ENCODE data around the gene PRX. TPM values are rescaled to one million over a fixed set of nuclear protein-coding genes. Genes with fewer than 3 reads are reported as not detected.

Gene PRX
- polyA plus RNA-seq, 3 donors: 0.13 to 0.76 TPM; not detected in 1

GRCh38 chr19:40407714-40408597 lies 5.2 kb downstream of the PRX start:
- no peak overlapping the region for H3K9ac ChIP-seq (ENCODE audit: insufficient read depth, low read length, poor library complexity, severe bottlenecking)

More at GRCh38 chr19:40407714-40408597, 5.2 kb downstream of the PRX start:
- H2AFZ ChIP-seq (ENCODE audit: insufficient read depth, low read depth, low read length, poor library complexity, severe bottlenecking): peak overlapping the region; percentile 79
- no peaks in the 10 kb centered on the region for H3K27me3 ChIP-seq (ENCODE audit: control insufficient read depth in 2 of 2, insufficient read depth in 2 of 2, low read length in 2 of 2)
- Mint-ChIP-seq H3K9me3 (peaks cover 0 to 2% (median 0%) of the 10 kb centered on the region in 7 donors), H3K4me1 (peaks cover 27% of the 10 kb centered on the region), H3K27me3 (ENCODE audit: low read depth in 3 of 3) (peaks cover under 1 to 8% (median 5%) of the 10 kb centered on the region in 3 donors), H3K36me3 (no peaks in the 10 kb centered on the region), H3K27ac (peak overlapping the region in 1 of 7 donors; percentile 73), H3K4me3 (peak overlapping the region; percentile 9 to 78)
- H3K4me1 ChIP-seq (ENCODE audit: control insufficient read depth in 1 of 2, insufficient read depth in 2 of 2, low read length in 2 of 2): peaks cover 19 to 23% of the 10 kb centered on the region in 2 donors
- peak in 1 of 3 donors; percentile 25 for DNase-seq
- peak overlapping the region in 1 of 3 experiments; percentile 37 for H3K4me3 ChIP-seq (replicated peaks in 1 of 3; ENCODE audit: low read depth in 2 of 3, low read length in 3 of 3)
- intact Hi-C loops (cut with micrococcal nuclease): no loop called here
- TF ChIP-seq, protein P1, sequence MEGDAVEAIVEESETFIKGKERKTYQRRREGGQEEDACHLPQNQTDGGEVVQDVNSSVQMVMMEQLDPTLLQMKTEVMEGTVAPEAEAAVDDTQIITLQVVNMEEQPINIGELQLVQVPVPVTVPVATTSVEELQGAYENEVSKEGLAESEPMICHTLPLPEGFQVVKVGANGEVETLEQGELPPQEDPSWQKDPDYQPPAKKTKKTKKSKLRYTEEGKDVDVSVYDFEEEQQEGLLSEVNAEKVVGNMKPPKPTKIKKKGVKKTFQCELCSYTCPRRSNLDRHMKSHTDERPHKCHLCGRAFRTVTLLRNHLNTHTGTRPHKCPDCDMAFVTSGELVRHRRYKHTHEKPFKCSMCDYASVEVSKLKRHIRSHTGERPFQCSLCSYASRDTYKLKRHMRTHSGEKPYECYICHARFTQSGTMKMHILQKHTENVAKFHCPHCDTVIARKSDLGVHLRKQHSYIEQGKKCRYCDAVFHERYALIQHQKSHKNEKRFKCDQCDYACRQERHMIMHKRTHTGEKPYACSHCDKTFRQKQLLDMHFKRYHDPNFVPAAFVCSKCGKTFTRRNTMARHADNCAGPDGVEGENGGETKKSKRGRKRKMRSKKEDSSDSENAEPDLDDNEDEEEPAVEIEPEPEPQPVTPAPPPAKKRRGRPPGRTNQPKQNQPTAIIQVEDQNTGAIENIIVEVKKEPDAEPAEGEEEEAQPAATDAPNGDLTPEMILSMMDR (IDR thresholded peaks at IDR 0.05): no peak
- H3K9me3 ChIP-seq (replicated peaks in 1 of 2; ENCODE audit: control insufficient read depth in 1 of 2, insufficient read depth in 1 of 2, low read length in 2 of 2): no peaks in the 10 kb centered on the region
- no peaks in the 10 kb centered on the region for H3K36me3 ChIP-seq (replicated peaks in 1 of 2; ENCODE audit: control insufficient read depth in 1 of 2, insufficient read depth in 2 of 2, low read length in 2 of 2)
- WGBS (ENCODE audit: insufficient coverage): 35% methylated on average over 20 of the region's 22 CpGs
- H3K27ac ChIP-seq (ENCODE audit: low read depth in 1 of 2, low read length in 2 of 2): no peak overlapping the region
- H3K4me2 ChIP-seq (replicated peaks; ENCODE audit: extremely low read depth, low read length, poor library complexity, severe bottlenecking): peak overlapping the region; percentile 49
- no peaks in the 10 kb centered on the region for H4K20me1 ChIP-seq (ENCODE audit: insufficient read depth, low read length)
- H3K79me2 ChIP-seq (ENCODE audit: insufficient read depth, low read length): no peaks in the 10 kb centered on the region
